Measurements from ENCODE around the gene UST.
"Not testable (repeated sequence)": the region's sequence is repeated elsewhere in the genome, so short reads cannot be mapped to it uniquely, and the experiment has no call there.

UST gene

DNA sequence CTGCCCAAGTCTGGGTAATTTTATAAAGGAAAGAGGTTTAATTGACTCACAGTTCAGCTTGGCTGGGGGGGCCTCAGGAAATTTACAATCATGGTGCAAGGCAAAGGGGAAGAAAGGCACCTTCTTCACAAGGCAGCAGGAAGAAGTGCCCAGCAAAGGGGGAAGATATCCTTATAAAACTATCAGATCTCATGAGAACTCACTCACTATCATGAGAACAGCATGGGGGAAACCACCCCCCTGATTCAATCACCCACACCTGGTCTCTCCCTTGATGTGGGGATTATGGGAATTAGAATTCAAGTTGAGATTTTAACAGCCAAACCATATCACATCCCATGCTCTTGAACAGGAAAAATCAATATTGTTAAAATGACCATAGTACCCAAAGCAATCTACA lies 355.5 kb downstream of the UST start:
- no peak for DNase-seq

GRCh38 chr6:149103950-149104349 lies 357.1 kb downstream of the UST start:
- not testable (repeated sequence) for DNase-seq

DNA sequence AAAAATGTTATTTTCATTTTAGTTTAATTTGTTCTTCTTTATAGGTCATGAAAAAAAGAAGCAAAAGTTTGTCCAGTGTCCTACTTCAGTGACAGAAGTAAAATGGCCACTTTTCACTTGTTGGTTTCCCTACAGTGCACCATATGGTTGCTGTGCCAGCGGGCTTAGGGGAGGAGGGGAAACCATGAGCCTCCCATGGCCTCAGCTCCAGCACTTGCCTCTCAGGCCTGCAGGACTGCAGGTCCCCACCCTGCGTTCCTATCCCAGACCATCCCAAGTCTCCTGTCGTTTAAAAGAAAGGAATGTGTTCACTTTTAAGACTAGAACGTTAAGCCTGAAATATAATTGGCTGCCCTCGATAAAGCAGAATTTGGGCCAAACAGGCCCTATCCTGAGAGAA lies 360.7 kb downstream of the UST start:
- DNase-seq: no peak

DNA sequence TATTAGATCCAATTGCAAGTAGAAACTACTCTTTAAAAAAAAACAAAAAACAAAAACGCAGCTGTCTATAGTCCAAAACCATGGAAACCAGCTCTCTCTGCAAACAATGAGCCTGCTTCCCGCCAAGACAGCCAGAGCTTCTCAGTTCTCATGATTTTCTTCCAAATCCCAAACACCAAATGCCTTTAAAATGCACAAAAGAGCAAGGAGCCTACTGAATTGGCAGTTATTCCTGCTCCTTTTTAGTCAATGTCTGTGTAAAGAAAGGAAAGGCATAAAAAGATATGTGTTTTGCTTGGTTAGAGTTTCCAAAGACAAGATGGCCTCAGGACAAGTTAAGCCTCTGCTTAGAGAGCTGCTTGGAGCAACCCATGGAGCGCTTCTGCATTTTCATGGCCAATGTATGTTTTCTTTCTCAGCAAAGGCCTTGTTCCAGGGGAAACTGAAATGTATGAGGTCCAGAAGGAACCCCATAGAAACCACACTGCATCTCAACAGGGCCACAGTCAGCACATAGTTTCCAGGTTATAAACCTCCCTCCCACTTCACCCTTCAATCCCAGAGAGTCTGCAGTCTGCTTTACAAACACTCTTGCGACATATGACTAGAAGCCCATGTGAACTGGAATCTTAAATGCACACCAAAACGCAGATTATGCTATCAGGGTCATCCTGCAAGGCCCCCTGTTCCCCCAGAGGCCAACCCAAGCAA lies 361.4 kb downstream of the UST start:
- DNase-seq: no peak

- DNase-seq: no peak
These were observed 361.9 kb downstream of the UST start for GRCh38 chr6:149108749-149109100.

GRCh38 chr6:149109397-149110070 lies 362.7 kb downstream of the UST start:
- no peak for DNase-seq

GRCh38 chr6:149111556-149112115 lies 364.8 kb downstream of the UST start:
- DNase-seq: no peak

DNA sequence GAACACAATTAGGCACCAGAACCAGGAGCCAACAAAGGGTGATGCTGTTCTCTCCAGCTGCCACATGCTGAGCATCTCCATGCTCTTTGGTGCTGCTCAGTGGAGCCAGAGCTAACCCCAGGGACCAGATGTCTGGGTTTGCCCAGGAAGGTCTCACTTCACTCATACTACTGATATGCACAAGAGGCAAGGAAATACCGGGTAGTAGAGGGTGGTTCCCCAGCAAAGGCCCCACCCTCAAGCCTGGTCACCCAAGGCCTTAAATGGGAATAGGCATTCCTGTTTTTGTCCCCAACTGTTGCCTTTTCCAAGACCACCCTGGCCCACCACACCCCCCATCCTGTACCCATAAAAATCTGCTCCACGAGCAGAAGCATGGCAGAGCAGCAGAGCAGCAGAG lies 366.1 kb downstream of the UST start:
- no peak for DNase-seq

- no peak for DNase-seq
These were observed 367.3 kb downstream of the UST start for GRCh38 chr6:149114167-149114566.

- no peak for DNase-seq
These were observed 372.2 kb downstream of the UST start for GRCh38 chr6:149118737-149119653.

GRCh38 chr6:149122850-149123821 lies 376.3 kb downstream of the UST start:
- DNase-seq: no peak

GRCh38 chr6:149125309-149125708 lies 378.5 kb downstream of the UST start:
- no peak for DNase-seq

Data from NCI-H1092 treated with DMSO at 0.1 percent for 48 hours (cell line).